Gastrocnemius medialis (tissue), 4 donors: Measurements from ENCODE around the gene ALOX5AP.

Source experiments
- CTCF ChIP-seq, 5 experiments: fragments of 450-650 bp in 3 of 5; fragments of 200-600 bp in 2 of 5; sonication (generic) in 2 of 5; IDR thresholded peaks in 4 of 5; conservative IDR thresholded peaks in 1 of 5; 1 replicate in 4 of 5; 2 replicates in 1 of 5; pipeline ENCODE4 v1.5.1; 2016 to 2019; ENCODE audit warnings: antibody characterized with exemption in 5 of 5, mild to moderate bottlenecking in 3 of 5, moderate library complexity in 3 of 5
- POLR2A ChIP-seq, 2 donors: fragments of 450-650 bp; IDR thresholded peaks; one replicate each; pipeline ENCODE4 v1.6.1; 2017; ENCODE audit warnings: antibody characterized with exemption in 2 of 2, mild to moderate bottlenecking in 2 of 2, moderate library complexity in 2 of 2

- TF ChIP-seq CTCF (IDR thresholded peaks at IDR 0.05 in 4 of 5, conservative IDR thresholded peaks at IDR 0.05 in 1 of 5) (no peak), POLR2A (IDR thresholded peaks at IDR 0.05) (no peak)
Observed at GRCh38 chr13:30731361-30732045, 3.8 kb upstream of the ALOX5AP start.
